ENCODE data around the gene METTL3.

METTL3 gene

GRCh38 chr14:21535545-21536417 lies 24.6 kb upstream of the METTL3 start:
- no CpG with 5 or more reads among the region's 6 CpGs for WGBS (ENCODE audit: extremely low coverage, insufficient coverage, insufficient read length)
- Histone ChIP-seq H4K8ac (ENCODE audit: low read depth, low read length) (no peak overlapping the region), H3K9ac (ENCODE audit: low read length) (no peak overlapping the region), H3K27ac (ENCODE audit: low read depth, low read length) (no peak overlapping the region), H3K4me3 (ENCODE audit: low read depth, low read length) (no peak overlapping the region), H3K36me3 (ENCODE audit: control insufficient read depth in 1 of 2, insufficient read depth in 2 of 2, low read length in 2 of 2) (no peaks in the 10 kb centered on the region), H3K18ac (ENCODE audit: low read length) (no peak overlapping the region), H2BK5ac (ENCODE audit: low read depth, low read length, poor library complexity) (no peak overlapping the region), H2AK5ac (ENCODE audit: low read length) (no peak overlapping the region), H4K12ac (ENCODE audit: low read depth, low read length) (no peak overlapping the region), H3K4me1 (ENCODE audit: control insufficient read depth in 1 of 2, insufficient read depth in 2 of 2, low read length in 2 of 2) (peaks cover 2% of the 10 kb centered on the region in 2 experiments), H3K14ac (ENCODE audit: low read length) (no peak overlapping the region), H3K4me2 (ENCODE audit: low read length) (peak overlapping the region; percentile 81), H2BK12ac (ENCODE audit: low read length) (no peak overlapping the region), H3K23ac (ENCODE audit: low read length) (no peak overlapping the region), H3K4ac (ENCODE audit: low read depth, low read length) (no peak overlapping the region), H2BK120ac (ENCODE audit: insufficient read depth, low read length, poor library complexity) (no peak overlapping the region), H4K91ac (ENCODE audit: low read depth, low read length) (no peak overlapping the region), H3K79me2 (ENCODE audit: control insufficient read depth, insufficient read depth, low read length, poor library complexity) (no peaks in the 10 kb centered on the region), H3K79me1 (ENCODE audit: low read length) (no peaks in the 10 kb centered on the region), H3K9me3 (ENCODE audit: insufficient read depth, low read depth, low read length) (no peaks in the 10 kb centered on the region), H3K27me3 (ENCODE audit: insufficient read depth, low read length) (no peaks in the 10 kb centered on the region), H2AFZ (ENCODE audit: insufficient read depth, low read length, poor library complexity) (peak overlapping the region; percentile 62)
- DNase-seq, result no peak

- Histone ChIP-seq H3K23ac (ENCODE audit: low read length) (no peak overlapping the region), H2AK5ac (ENCODE audit: low read length) (no peak overlapping the region), H3K4ac (ENCODE audit: low read depth, low read length) (no peak overlapping the region), H3K79me1 (ENCODE audit: low read length) (no peaks in the 10 kb centered on the region), H3K27ac (ENCODE audit: low read depth, low read length) (no peak overlapping the region), H4K8ac (ENCODE audit: low read depth, low read length) (no peak overlapping the region), H3K14ac (ENCODE audit: low read length) (no peak overlapping the region), H3K18ac (ENCODE audit: low read length) (no peak overlapping the region), H2BK120ac (ENCODE audit: insufficient read depth, low read length, poor library complexity) (no peak overlapping the region), H4K91ac (ENCODE audit: low read depth, low read length) (no peak overlapping the region), H3K9ac (ENCODE audit: low read length) (no peak overlapping the region), H3K4me2 (ENCODE audit: low read length) (no peak overlapping the region), H3K4me1 (ENCODE audit: control insufficient read depth in 1 of 2, insufficient read depth in 2 of 2, low read length in 2 of 2) (peaks cover 2% of the 10 kb centered on the region in 2 experiments), H3K9me3 (ENCODE audit: insufficient read depth, low read depth, low read length) (no peaks in the 10 kb centered on the region), H4K12ac (ENCODE audit: low read depth, low read length) (no peak overlapping the region), H3K79me2 (ENCODE audit: control insufficient read depth, insufficient read depth, low read length, poor library complexity) (no peaks in the 10 kb centered on the region), H2AFZ (ENCODE audit: insufficient read depth, low read length, poor library complexity) (no peak overlapping the region), H3K4me3 (ENCODE audit: low read depth, low read length) (no peak overlapping the region), H3K27me3 (ENCODE audit: insufficient read depth, low read length) (no peaks in the 10 kb centered on the region), H2BK5ac (ENCODE audit: low read depth, low read length, poor library complexity) (no peak overlapping the region), H3K36me3 (ENCODE audit: control insufficient read depth in 1 of 2, insufficient read depth in 2 of 2, low read length in 2 of 2) (no peaks in the 10 kb centered on the region), H2BK12ac (ENCODE audit: low read length) (no peak overlapping the region)
- DNase-seq, result no peak
- no CpG with 5 or more reads among the region's 4 CpGs for WGBS (ENCODE audit: extremely low coverage, insufficient coverage, insufficient read length)
Measured at GRCh38 chr14:21534576-21534975, 23.4 kb upstream of the METTL3 start.

- Histone ChIP-seq H3K4me1 (ENCODE audit: control insufficient read depth in 1 of 2, insufficient read depth in 2 of 2, low read length in 2 of 2) (peaks cover 2% of the 10 kb centered on the region in 2 experiments), H3K4me2 (ENCODE audit: low read length) (no peak overlapping the region), H3K14ac (ENCODE audit: low read length) (no peak overlapping the region), H2AK5ac (ENCODE audit: low read length) (no peak overlapping the region), H3K36me3 (ENCODE audit: control insufficient read depth in 1 of 2, insufficient read depth in 2 of 2, low read length in 2 of 2) (no peaks in the 10 kb centered on the region), H3K9ac (ENCODE audit: low read length) (no peak overlapping the region), H3K9me3 (ENCODE audit: insufficient read depth, low read depth, low read length) (no peaks in the 10 kb centered on the region), H3K79me2 (ENCODE audit: control insufficient read depth, insufficient read depth, low read length, poor library complexity) (no peaks in the 10 kb centered on the region), H2BK12ac (ENCODE audit: low read length) (no peak overlapping the region), H2BK5ac (ENCODE audit: low read depth, low read length, poor library complexity) (no peak overlapping the region), H2AFZ (ENCODE audit: insufficient read depth, low read length, poor library complexity) (no peak overlapping the region), H3K4me3 (ENCODE audit: low read depth, low read length) (no peak overlapping the region), H4K8ac (ENCODE audit: low read depth, low read length) (no peak overlapping the region), H3K23ac (ENCODE audit: low read length) (no peak overlapping the region), H3K27me3 (ENCODE audit: insufficient read depth, low read length) (no peaks in the 10 kb centered on the region), H2BK120ac (ENCODE audit: insufficient read depth, low read length, poor library complexity) (no peak overlapping the region), H3K4ac (ENCODE audit: low read depth, low read length) (no peak overlapping the region), H3K79me1 (ENCODE audit: low read length) (no peaks in the 10 kb centered on the region), H4K12ac (ENCODE audit: low read depth, low read length) (no peak overlapping the region), H3K27ac (ENCODE audit: low read depth, low read length) (no peak overlapping the region), H4K91ac (ENCODE audit: low read depth, low read length) (no peak overlapping the region), H3K18ac (ENCODE audit: low read length) (no peak overlapping the region)
- no peak for DNase-seq
Measured at GRCh38 chr14:21533294-21533693, 22.2 kb upstream of the METTL3 start.

- H4K8ac ChIP-seq (ENCODE audit: low read depth, low read length), result no peak overlapping the region
- H3K4ac ChIP-seq (ENCODE audit: low read depth, low read length), result no peak overlapping the region
- no peak overlapping the region for H2AFZ ChIP-seq (ENCODE audit: insufficient read depth, low read length, poor library complexity)
- no peak overlapping the region for H3K9ac ChIP-seq (ENCODE audit: low read length)
- no peak overlapping the region for H4K91ac ChIP-seq (ENCODE audit: low read depth, low read length)
- no peaks in the 10 kb centered on the region for H3K9me3 ChIP-seq (ENCODE audit: insufficient read depth, low read depth, low read length)
- no peak overlapping the region for H3K14ac ChIP-seq (ENCODE audit: low read length)
- H3K23ac ChIP-seq (ENCODE audit: low read length), result no peak overlapping the region
- no peak overlapping the region for H4K12ac ChIP-seq (ENCODE audit: low read depth, low read length)
- no peak overlapping the region for H2BK5ac ChIP-seq (ENCODE audit: low read depth, low read length, poor library complexity)
- H2BK120ac ChIP-seq (ENCODE audit: insufficient read depth, low read length, poor library complexity), result no peak overlapping the region
- no peak overlapping the region for H2AK5ac ChIP-seq (ENCODE audit: low read length)
- H3K27ac ChIP-seq (ENCODE audit: low read depth, low read length), result no peak overlapping the region
- DNase-seq, result no peak
- H3K4me2 ChIP-seq (ENCODE audit: low read length), result no peak overlapping the region
- H3K4me3 ChIP-seq (ENCODE audit: low read depth, low read length), result no peak overlapping the region
- H3K27me3 ChIP-seq (ENCODE audit: insufficient read depth, low read length), result no peaks in the 10 kb centered on the region
- H2BK12ac ChIP-seq (ENCODE audit: low read length), result no peak overlapping the region
- peaks cover 5 to 8% of the 10 kb centered on the region in 2 experiments for H3K4me1 ChIP-seq (ENCODE audit: control insufficient read depth in 1 of 2, insufficient read depth in 2 of 2, low read length in 2 of 2)
- H3K36me3 ChIP-seq (ENCODE audit: control insufficient read depth in 1 of 2, insufficient read depth in 2 of 2, low read length in 2 of 2), result peaks cover 2 to 5% of the 10 kb centered on the region in 2 experiments
- peaks cover 1% of the 10 kb centered on the region for H3K79me2 ChIP-seq (ENCODE audit: control insufficient read depth, insufficient read depth, low read length, poor library complexity)
- H3K79me1 ChIP-seq (ENCODE audit: low read length), result no peaks in the 10 kb centered on the region
- WGBS (ENCODE audit: extremely low coverage, insufficient coverage, insufficient read length), result no CpG with 5 or more reads among the region's 1 CpG
- H3K18ac ChIP-seq (ENCODE audit: low read length), result no peak overlapping the region
Measured at GRCh38 chr14:21529515-21529914, 18.4 kb upstream of the METTL3 start.
